ENCODE data around the gene KRTAP5-5. TPM values are rescaled to one million over a fixed set of nuclear protein-coding genes. Genes with fewer than 3 reads are reported as not detected.
"Not testable (repeated sequence)": the region's sequence is repeated elsewhere in the genome, so short reads cannot be mapped to it uniquely, and the experiment has no call there.

Gene KRTAP5-5
- total RNA-seq, 4 donors from 2014 or later = not detected

DNA sequence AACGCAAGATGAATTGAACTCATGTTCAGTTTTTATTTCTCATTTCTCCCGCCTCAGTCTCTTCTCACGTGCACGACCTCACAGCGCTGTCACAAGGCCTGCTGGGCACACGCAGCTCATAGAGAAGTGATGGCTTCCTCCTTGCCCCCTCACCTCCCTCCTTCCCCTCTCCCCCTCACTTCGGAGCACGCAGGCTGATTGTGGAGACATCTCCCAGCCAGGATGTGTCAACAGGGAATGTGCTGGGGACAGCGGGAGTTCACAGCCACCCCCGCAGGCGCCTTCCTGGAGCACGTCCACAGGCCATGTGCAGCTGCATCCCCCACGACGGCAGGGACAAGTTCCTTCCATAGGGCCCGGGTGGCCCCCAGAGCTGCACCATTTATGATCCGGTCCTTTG lies 38.3 kb downstream of the KRTAP5-5 start:
- Histone ChIP-seq H3K36me3 (no peaks in the 10 kb centered on the region), H3K4me3 (no peak overlapping the region), H3K9me3 (no peaks in the 10 kb centered on the region), H3K27me3 (peaks cover 0 to 35% (median 6%) of the 10 kb centered on the region in 4 donors), H3K27ac (replicated peaks in 1 of 4) (no peak overlapping the region), H3K4me1 (peaks cover 0 to 6% (median 0%) of the 10 kb centered on the region in 4 donors)
- intact Hi-C loops (cut with DNase I) = no loop called here
- WGBS = 65% methylated on average over 9 of the region's 16 CpGs
- DNase-seq (ENCODE audit: extremely low spot score) = no peak
- TF ChIP-seq POLR2A (IDR thresholded peaks at IDR 0.05; ENCODE audit: low read depth) (no peak), POLR2AphosphoS5 (IDR thresholded peaks at IDR 0.05) (no peak), EP300 (IDR thresholded peaks at IDR 0.05) (no peak), CTCF (IDR thresholded peaks at IDR 0.05) (no peak)

GRCh38 chr11:1668911-1669473 lies 39.4 kb downstream of the KRTAP5-5 start:
- intact Hi-C loops (cut with DNase I) = no loop called here
- no peaks in the 10 kb centered on the region for H3K36me3 ChIP-seq
- 82% methylated on average over 13 of the region's 13 CpGs for WGBS
- TF ChIP-seq POLR2A (IDR thresholded peaks at IDR 0.05; ENCODE audit: low read depth) (no peak), POLR2AphosphoS5 (IDR thresholded peaks at IDR 0.05) (no peak), CTCF (IDR thresholded peaks at IDR 0.05) (no peak), EP300 (IDR thresholded peaks at IDR 0.05) (no peak)
- DNase-seq (ENCODE audit: extremely low spot score) = no peak
- H3K27ac ChIP-seq (replicated peaks in 1 of 4) = no peak overlapping the region
- H3K4me1 ChIP-seq = peaks cover 0 to 6% (median 0%) of the 10 kb centered on the region in 4 donors
- H3K4me3 ChIP-seq = no peak overlapping the region
- H3K9me3 ChIP-seq = no peaks in the 10 kb centered on the region
- peaks cover 0 to 35% (median 6%) of the 10 kb centered on the region in 4 donors for H3K27me3 ChIP-seq

DNA sequence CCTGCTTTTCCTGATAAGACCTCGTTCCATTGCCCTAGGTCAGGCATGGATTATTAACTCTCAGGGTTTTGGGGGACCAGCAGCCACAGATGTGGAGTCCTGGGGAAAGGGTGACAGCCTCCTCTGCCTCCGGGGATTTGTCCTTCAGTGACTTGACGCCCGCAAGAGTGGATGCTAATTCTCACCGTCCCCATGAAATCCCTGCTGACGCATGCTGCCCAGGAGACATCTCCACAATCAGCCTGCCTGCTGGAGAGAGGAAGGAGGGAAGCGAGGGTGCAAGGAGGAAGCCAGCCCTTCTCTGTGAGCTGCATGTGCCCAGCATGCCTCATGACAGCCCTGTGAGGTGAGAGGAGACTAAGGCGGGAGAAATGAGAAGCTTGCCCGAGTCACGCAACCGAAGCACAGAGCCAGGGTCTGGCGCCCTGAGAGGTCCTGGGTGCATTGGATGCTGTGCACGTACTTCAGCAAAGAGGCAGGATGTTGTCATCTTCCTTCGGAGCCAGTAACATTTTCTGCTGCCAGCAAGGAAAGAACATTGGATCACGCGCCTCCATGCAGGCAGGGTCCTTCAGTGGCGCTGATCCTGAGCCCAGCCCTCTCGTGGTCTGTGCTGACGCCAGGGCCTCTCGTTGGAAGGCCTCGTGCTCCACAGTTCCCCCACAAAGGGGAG lies 40.1 kb downstream of the KRTAP5-5 start:
- intact Hi-C loops (cut with DNase I) = no loop called here
- Histone ChIP-seq H3K9me3 (no peaks in the 10 kb centered on the region), H3K36me3 (no peaks in the 10 kb centered on the region), H3K4me1 (peaks cover 0 to 6% (median 0%) of the 10 kb centered on the region in 4 donors), H3K27me3 (peaks cover 0 to 41% (median 6%) of the 10 kb centered on the region in 4 donors), H3K27ac (replicated peaks in 1 of 4) (no peak overlapping the region), H3K4me3 (no peak overlapping the region)
- no peak for TF ChIP-seq POLR2AphosphoS5 (IDR thresholded peaks at IDR 0.05)
- TF ChIP-seq EP300 (IDR thresholded peaks at IDR 0.05) = no peak
- no peak for TF ChIP-seq POLR2A (IDR thresholded peaks at IDR 0.05; ENCODE audit: low read depth)
- TF ChIP-seq CTCF (IDR thresholded peaks at IDR 0.05) = no peak
- no peak for DNase-seq (ENCODE audit: extremely low spot score)
- WGBS = 54% methylated on average over 12 of the region's 21 CpGs

DNA sequence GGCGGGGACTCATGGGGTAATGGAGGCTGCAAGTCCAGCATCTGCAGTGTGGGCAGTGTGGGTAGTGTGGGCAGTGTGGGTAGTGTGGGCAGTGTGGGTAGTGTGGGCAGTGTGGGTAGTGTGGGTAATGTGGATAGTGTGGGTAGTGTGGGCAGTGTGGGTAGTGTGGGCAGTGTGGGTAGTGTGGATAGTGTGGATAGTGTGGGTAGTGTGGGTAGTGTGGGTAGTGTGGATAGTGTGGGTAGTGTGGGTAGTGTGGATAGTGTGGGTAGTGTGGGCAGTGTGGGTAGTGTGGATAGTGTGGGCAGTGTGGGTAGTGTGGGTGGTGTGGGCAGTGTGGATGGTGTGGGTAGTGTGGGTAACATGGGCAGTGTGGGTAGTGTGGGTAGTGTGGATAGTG lies 40.9 kb downstream of the KRTAP5-5 start:
- H3K27me3 ChIP-seq = peaks cover 0 to 47% (median 6%) of the 10 kb centered on the region in 4 donors
- H3K36me3 ChIP-seq; H3K27ac ChIP-seq (replicated peaks in 1 of 4); H3K4me3 ChIP-seq; H3K4me1 ChIP-seq; H3K9me3 ChIP-seq; intact Hi-C loops (cut with DNase I); DNase-seq (ENCODE audit: extremely low spot score): not testable (repeated sequence)
- WGBS = 100% methylated on average over 1 of the region's 1 CpG

DNA sequence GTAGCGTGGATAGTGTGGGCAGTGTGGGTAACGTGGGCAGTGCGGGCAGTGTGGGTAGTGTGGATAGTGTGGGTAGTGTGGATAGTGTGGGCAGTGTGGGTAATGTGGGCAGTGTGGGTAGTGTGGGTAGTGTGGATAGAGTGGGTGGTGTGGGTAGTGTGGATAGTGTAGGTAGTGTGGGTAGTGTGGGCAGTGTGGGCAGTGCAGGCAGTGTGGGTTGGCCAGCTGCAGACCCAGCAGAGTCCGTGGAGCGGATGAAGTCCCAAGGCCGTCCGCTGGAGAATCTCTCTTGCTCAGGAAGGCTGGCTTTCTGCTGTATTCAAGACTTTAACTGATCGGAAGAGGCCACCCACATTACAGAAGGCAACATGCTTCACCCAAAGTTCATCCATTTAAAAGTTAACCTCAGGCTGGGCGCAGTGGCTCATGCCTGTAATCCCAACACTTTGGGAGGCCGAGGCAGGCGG lies 41.4 kb downstream of the KRTAP5-5 start:
- no peak for DNase-seq (ENCODE audit: extremely low spot score)
- 86% methylated on average over 11 of the region's 11 CpGs for WGBS
- no peak for TF ChIP-seq POLR2AphosphoS5 (IDR thresholded peaks at IDR 0.05)
- TF ChIP-seq CTCF (IDR thresholded peaks at IDR 0.05) = no peak
- Histone ChIP-seq H3K9me3 (no peaks in the 10 kb centered on the region), H3K27ac (replicated peaks in 1 of 4) (no peak overlapping the region), H3K27me3 (peaks cover 0 to 47% (median 6%) of the 10 kb centered on the region in 4 donors), H3K4me1 (peaks cover 0 to 6% (median 0%) of the 10 kb centered on the region in 4 donors), H3K36me3 (no peaks in the 10 kb centered on the region), H3K4me3 (no peak overlapping the region)
- intact Hi-C loops (cut with DNase I) = no loop called here

Data from esophagus muscularis mucosa (tissue), 4 donors.